ENCODE measurements around the gene TPD52L2.
"Not testable (repeated sequence)": the region's sequence is repeated elsewhere in the genome, so short reads cannot be mapped to it uniquely, and the experiment has no call there.

TPD52L2 gene

DNA sequence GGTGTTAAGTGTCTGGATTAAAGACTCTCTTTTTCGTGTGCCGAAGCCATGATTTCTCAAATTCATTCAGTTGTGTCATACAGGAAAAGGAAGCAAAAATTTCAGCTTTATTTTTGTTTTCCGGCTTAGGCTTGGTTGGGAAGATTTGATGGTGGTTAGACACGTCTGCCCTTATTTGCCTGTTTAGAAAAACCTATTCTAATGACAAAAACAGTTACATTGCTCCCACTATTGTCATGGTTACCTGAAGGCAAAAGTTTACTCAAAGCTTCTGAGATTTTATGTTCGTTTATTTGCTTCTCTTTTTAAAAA lies 30.8 kb downstream of the TPD52L2 start:
- no peak for DNase-seq (ENCODE audit: low read depth)

DNA sequence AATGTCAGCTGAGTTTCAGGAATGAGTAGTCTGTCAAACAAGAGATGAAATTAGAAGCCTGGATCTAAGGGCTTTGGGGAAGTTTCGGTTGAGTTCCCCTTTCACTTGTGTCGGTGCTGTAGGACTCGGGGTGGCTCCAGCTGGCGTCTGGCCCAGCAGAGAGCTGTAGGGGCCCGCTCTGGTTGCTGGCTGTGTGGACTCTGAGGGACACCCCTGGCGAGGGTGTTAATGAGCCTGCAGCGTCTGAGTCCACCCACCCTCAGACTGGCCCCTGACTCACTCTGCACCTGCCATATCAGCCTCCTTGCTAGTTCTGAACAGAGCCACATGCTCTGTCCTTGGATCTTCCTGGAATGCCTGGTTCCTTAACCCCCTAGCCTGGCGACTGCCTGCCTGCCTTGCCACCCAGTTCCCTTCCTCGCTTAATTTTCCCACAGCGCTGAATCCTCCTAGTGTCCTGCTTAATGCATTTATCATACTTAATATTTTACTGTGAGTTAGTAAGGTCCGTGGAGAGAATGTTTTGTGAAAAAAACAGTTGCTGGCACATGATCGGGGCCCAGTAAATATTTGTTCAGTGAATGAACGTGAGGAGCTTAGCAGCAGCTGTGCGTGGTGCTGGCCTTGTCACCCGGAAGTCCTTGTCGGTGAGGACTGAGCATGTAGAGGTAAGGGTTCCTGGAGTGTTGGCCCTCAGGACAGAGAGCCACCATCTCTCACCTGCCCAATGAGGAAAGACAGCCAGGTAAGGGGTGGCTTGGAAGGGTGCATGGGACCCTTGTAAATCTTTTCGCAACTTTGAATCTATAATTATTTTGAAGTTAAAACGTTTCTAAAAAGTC lies 31.4 kb downstream of the TPD52L2 start:
- peak; percentile 17 for DNase-seq (ENCODE audit: low read depth)

DNA sequence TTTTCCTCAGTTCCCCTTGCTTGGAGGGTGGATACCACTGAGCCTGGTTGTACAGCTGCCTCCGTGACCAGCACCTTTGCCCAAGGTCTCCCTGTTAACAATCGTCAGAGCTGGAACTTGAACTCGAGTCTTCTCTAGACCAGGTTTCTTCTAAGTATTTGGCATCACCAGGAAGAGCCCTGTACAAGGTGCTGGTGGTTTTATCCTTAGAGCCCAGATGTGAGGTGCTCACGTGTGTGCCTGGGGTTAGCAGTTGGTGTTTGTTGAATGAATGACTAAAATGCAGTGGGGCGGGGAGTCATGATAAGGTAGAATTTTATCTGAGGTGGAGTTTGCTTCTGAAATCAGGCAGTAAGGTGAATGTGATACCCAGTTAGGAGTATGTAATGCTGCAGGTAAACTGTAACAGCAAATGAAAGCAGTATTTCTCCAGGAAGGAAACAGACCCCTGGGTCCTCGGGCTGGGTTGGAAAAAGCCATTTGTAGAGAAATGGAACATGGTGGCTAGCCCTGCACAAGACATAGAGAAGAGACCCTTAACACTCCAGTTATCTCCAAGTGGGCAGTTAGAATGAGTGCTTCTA lies 33.0 kb downstream of the TPD52L2 start:
- DNase-seq (ENCODE audit: low read depth), result no peak

GRCh38 chr20:63898882-63899558 lies 34.0 kb downstream of the TPD52L2 start:
- no peak for DNase-seq (ENCODE audit: low read depth)

- DNase-seq (ENCODE audit: low read depth), result no peak
Observed at GRCh38 chr20:63900413-63900812, 35.3 kb downstream of the TPD52L2 start.

DNA sequence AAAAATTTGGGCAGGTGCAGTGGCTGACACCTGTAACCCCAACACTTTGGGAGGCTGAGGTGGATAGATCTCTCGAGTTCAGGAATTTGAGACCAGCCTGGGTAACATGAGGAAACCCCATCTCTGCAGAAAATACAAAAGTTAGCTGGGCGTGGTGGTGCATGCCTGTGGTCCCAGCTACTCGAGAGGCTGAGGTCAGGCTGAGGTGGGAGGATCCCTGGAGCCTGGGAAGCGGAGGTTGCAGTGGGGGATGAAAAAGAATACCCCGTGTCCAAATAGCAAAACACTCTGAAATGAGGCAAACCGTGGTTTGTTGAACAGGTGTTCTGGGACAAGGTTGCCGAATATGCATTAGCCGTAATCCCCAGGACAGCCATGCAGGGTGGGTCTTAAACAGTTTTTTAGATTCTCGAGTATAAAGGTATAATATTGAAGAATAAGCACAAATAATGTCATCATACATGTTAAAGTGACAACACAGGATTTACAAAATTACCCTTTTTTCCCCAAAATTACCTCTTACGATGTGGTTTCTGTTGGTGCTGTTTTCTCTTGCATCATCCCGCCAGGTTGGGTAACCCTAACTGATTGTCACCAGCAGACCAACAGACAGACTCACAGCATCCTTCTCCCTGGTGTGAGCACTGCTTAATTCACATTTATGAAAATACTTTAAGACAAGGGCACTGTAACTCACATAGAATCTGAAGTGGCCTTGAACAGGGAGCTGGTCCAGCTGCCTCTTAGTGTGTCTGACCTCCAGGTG lies 38.9 kb downstream of the TPD52L2 start:
- DNase-seq (ENCODE audit: low read depth), result no peak

DNA sequence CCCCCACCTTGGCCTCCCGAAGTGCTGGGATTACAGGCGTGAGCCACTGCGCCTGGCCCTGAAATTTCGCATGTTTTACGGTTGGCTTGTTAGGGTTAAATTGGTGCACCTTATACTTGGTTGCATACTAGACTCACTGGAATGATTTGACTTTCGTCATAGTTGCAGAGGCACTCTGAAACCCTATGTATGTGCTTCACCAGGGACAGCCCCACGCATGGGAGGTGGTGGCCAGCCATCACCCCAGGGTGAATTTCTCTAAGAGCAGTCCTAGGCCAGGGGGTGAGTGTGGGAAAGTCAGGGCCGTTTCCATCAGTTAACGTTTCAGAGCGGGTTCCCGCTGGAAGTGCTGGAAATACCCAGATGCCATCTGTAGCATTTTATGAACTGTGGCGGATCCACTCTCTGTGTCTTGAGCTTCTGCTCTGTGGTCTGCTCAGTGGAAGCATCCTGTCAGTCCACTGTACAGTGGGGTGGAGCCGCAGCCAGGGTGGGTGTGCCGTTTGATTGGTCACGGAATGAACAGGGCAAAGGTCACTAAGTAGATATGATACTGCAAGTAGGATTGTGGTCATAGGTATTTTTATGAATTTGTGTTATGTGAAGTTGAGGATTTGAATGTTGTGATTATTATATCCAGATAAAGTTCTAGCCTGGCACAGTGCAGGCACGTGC lies 43.1 kb downstream of the TPD52L2 start:
- no peak for DNase-seq (ENCODE audit: low read depth)

- no peak for DNase-seq (ENCODE audit: low read depth)
Observed at GRCh38 chr20:63911176-63911575, 46.1 kb downstream of the TPD52L2 start.

DNA sequence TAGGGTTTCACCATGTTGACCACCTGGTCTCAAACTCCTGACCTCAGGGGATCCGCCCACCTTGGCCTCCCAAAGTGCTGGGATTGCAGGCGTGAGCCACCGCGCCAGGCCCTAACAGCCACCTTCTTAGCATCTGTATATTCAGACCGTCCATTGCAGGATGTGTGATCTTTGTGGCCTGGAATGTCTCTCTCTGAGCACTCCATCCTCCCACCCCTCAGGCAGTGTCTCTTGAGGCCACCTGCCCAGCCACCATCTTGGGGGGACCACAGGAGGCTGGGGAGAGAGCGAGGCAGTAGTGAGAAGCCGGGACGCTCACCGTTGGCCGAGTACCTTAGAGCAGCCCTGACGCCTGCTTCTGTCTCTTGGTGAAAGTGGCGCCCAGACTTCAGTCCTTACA lies 48.7 kb downstream of the TPD52L2 start:
- DNase-seq (ENCODE audit: low read depth), result no peak

DNA sequence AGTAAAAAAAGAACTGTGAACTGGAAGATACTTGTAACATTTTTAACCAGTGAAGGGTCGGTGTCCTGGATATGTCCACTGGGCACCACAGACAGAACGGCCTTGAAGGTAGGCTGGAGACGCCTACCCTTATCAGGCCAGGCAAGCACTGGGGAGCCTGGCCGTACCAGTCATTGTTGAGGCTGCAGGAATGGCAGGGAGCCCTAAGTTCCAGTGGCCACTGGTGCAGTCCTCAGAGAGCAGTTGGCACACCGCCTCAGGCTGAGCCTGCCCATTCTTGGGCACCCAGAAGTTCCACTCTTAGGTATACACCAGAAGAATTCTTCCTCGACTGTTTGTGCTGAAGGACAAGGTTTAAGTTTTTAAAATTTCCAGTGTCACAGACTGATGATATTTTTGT lies 50.4 kb downstream of the TPD52L2 start:
- DNase-seq (ENCODE audit: low read depth), result no peak

- not testable (repeated sequence) for DNase-seq (ENCODE audit: low read depth)
Observed at GRCh38 chr20:63916371-63916939, 51.4 kb downstream of the TPD52L2 start.

DNA sequence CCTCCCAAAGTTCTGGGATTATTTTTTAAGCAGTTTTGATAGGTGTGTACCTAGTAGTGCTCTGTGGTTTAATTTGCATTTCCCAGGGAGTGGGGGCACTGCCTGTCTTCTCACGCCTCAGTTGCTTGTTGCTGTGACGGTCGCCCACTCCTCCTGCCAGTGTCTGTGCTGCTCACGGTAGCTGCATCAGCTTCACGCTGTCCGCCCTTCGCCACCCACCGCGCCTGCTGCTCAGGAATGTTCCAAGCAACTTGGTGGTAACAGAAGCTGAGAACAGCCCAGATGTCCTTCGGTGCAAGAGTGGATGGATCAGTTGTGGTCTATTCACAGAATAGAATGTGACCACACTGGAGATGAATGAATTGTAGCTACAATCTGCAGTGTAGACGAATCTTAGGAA lies 52.7 kb downstream of the TPD52L2 start:
- no peak for DNase-seq (ENCODE audit: low read depth)

GRCh38 chr20:63919130-63919529 lies 54.1 kb downstream of the TPD52L2 start:
- no peak for DNase-seq (ENCODE audit: low read depth)

GRCh38 chr20:63920226-63920625 lies 55.2 kb downstream of the TPD52L2 start:
- DNase-seq (ENCODE audit: low read depth), result no peak

DNA sequence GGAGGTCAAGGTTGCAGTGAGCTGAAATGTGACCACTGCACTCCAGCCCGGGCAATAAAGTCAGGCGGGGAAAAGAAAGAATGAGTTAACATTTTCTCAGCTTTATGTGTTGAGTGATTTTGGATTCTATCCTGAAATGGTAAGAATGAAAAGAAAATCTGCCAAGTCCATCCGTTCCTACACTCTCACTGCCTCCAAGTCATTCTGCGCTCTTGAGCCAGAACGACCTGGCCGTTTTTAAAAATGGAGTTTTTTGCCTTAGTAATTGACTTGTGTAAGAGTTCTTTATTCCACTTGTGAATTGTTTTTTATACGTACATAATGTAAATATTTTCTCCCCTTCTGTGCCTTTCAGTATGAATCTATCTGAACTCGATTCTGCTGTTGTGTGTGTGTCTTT lies 58.6 kb downstream of the TPD52L2 start:
- no peak for DNase-seq (ENCODE audit: low read depth)

DNA sequence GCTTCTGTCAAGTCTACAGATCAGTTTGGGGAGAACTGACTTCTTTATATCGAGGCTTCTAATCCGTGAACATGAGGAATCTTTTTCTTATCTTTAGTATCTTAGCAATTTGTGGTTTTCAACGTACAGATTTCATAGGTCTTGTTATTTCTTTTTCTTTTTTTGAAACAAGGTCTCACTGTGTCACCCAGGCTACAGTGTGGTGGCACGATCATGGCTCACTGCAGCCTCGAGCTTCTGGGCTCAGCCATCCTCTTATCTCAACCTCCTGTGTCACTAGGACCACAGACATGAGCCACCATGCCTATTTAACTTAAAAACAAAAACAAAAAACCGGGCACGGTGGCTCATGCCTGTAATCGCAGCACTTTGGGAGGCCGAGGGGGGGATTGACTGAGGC lies 59.2 kb downstream of the TPD52L2 start:
- DNase-seq (ENCODE audit: low read depth), result no peak

DNA sequence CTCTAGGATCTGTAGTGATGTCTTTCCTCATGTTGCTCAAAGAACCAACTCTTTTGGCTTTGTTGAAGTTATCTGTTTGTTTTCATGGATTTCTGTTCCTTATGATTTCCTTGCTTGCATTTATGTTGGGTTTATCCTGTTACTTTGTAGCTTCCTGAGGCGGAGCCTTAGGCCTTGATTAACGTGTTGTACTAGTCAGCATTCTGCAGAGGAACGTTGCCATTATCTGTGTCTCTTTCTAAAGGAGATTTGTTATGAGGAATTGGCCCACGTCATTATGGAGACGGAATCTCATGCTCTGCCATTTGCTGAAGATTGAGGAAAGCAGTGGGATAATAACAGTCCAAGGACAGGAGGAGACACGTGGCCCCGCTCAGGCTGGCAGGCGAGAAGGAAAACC lies 61.2 kb downstream of the TPD52L2 start:
- DNase-seq (ENCODE audit: low read depth), result no peak

- no peak for DNase-seq (ENCODE audit: low read depth)
Observed at GRCh38 chr20:63929071-63929470, 64.0 kb downstream of the TPD52L2 start.

DNA sequence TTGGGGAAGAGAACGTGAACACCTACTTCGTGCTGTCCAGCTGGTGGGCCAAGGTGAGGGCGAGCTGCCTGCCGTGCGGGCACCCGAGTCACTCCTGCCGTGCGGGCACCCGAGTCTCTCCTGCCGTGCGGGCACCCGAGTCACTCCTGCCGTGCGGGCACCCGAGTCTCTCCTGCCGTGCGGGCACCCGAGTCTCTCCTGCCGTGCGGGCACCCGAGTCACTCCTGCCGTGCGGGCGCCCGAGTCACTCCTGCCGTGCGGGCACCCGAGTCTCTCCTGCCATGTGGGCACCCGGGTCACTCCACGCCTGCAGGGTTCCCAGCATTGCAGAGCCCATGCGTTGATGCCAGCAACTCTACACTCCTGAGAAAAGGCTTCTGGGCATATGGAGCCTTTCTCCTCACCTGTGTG lies 64.4 kb downstream of the TPD52L2 start:
- not testable (repeated sequence) for DNase-seq (ENCODE audit: low read depth)

DNA sequence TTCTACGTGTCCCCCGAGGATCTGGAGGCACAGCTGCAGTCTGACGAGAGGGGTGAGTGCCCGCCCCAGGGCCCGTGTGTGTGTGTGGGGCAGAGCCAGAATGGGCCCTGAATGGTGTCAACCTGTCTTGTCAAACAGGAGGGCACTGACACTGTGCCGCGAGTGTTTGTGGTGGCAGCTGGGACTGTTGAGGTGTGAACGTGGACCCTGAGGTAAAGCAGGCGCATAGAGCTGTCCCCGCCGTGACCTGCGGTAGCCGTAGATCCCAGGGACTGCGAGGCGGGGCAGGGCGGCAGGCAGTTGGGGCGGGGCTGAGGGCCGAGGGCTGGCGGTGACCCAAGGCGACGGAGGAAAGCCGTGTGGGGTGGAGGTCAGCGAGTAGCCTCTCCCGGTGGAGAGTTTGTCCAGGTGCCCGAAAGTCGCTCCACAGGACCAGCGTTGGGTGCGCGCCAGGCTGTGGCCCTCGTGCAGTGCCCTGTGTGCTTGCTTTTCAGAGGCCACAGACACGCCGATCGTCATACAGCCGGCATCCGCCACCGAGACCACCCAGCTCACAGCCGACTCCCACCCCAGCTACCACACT lies 66.0 kb downstream of the TPD52L2 start:
- no peak for DNase-seq (ENCODE audit: low read depth)

DNA sequence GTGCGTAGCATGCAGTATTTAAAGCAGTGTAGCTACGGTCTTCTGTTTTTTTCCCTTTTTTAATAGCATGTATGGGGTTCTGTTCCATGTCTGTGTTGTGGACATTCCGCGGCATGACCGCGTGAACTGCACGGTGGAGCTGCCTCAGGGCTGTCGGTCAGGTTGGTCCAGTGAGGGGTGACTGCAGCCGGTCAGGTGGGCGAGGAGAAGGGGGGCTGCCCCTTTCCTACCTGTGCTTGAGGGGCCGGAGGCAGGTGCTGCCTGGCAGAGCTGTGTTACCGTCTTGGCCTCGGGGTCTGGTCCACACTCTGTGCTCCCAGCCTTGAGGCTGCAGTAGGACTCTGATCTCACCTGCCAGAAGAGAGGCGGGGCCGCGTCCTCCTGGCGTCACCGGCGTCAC lies 66.7 kb downstream of the TPD52L2 start:
- DNase-seq (ENCODE audit: low read depth), result no peak
